Fibroblast of the aortic adventitia (primary cell): ENCODE data around the gene COL18A1. TPM values are rescaled to one million over a fixed set of nuclear protein-coding genes. Genes with fewer than 3 reads are reported as not detected.
A peak's percentile ranks its signal among the peaks of the same experiment; 100 is the strongest.

Experiments used
- DNase-seq: peaks from one replicate; pipeline ENCODE4 v3.0.0-alpha.2; 2010; ENCODE audit warnings: low read depth
- H3K4me3 ChIP-seq: 2 replicates; pipeline ENCODE4 v1.5.1; 2011; ENCODE audit warnings: low read depth, mild to moderate bottlenecking, control low read depth, low read length, moderate library complexity
- total RNA-seq: library from RNA; depleted of rRNA; stranded (reverse); fragments of >200 nt; gene quantifications from 2 replicates; pipeline ENCODE4 v1.2.3, GENCODE V29; 2012; ENCODE audit warnings: low replicate concordance
- TF ChIP-seq, protein P1 (sequence below): IDR thresholded peaks from 2 replicates; pipeline ENCODE4 v1.5.1; 2011; ENCODE audit warnings: mild to moderate bottlenecking, low read length, control low read depth, inconsistent platforms; ENCODE audit not compliant: insufficient read depth

The COL18A1 gene
- total RNA-seq, 1 donor = 57.9 TPM

DNA sequence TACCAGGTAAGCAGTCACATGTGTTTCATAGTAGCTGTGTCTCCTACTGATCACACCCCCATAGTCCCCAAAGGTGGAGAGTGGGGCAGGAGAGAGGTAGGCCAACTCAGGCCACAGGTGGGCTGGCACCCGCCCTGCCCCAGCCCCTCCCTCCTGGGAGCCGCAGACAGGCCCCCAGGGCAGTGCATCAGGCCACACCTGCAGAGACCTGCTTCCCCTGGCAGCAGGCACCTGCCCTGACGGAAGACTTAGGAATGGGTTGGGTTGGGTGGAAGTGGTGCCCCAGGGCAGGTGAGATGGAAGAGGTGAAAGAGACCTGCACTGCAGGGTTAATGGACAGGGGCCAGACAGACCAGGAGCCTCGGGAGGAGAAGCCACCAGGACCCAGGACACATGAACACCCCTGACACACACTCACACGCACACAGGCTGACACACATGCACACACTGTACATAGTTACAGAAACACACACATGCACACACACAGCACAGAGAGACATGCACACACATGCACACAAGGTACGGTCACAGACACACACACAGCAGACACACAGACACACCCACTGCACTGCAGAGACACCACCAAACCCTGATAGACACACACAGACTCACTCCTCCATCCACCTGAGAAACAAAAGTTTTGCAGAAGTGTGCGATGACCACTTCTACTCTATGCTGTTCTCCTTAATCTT is 1.7 kb upstream of the COL18A1 start:
- H3K4me3 ChIP-seq = no peak overlapping the region
- TF ChIP-seq, protein P1, sequence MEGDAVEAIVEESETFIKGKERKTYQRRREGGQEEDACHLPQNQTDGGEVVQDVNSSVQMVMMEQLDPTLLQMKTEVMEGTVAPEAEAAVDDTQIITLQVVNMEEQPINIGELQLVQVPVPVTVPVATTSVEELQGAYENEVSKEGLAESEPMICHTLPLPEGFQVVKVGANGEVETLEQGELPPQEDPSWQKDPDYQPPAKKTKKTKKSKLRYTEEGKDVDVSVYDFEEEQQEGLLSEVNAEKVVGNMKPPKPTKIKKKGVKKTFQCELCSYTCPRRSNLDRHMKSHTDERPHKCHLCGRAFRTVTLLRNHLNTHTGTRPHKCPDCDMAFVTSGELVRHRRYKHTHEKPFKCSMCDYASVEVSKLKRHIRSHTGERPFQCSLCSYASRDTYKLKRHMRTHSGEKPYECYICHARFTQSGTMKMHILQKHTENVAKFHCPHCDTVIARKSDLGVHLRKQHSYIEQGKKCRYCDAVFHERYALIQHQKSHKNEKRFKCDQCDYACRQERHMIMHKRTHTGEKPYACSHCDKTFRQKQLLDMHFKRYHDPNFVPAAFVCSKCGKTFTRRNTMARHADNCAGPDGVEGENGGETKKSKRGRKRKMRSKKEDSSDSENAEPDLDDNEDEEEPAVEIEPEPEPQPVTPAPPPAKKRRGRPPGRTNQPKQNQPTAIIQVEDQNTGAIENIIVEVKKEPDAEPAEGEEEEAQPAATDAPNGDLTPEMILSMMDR = no peak
- no peak for DNase-seq

DNA sequence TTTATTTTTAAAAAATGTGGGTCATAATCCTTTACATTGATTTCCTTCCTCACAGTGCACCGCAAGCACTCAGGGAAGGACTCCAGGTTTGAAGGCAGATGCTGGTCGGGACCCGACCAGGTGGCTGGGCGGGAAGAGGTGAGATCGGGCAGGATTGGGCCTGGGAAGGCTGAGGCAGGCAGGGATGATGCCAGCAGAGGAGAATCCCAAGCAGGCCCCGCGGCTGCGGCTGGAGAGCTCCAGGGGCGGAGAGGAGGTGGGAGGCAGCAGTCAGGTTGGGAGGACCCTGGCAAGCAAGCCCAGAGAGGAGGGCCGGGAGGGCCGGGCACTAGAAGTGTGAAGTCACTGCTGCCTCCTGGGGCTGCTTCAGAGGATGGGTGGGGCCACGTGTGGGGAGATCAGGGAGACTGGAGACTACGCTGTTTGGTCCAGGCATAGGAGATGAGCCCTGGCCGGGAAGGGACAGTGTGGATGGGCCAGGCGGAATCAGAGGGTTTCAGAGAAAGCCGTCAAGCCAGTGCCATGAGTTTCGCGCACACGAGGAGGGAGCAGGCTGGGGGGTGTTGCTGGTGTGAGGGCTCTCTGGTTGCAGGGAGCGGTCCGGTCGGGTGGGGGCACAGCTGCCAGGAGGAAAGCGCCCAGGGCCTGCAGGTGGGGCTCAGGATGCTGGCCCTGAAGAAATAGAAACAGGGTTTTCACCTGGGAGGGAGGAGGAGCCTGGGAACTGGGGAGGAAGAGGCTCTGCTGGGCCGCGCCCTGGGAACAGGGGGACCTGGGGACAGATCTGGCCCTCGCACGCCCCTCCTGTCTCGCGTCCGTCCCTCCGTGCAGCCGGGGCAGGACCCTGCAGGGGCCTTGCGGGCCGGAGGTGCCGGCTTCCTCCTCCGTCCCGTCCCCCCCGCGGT is 888 bp upstream of the COL18A1 start:
- peak; percentile 55 for DNase-seq
- TF ChIP-seq, protein P1 = no peak
- H3K4me3 ChIP-seq = peak overlapping the region; percentile 56

DNA sequence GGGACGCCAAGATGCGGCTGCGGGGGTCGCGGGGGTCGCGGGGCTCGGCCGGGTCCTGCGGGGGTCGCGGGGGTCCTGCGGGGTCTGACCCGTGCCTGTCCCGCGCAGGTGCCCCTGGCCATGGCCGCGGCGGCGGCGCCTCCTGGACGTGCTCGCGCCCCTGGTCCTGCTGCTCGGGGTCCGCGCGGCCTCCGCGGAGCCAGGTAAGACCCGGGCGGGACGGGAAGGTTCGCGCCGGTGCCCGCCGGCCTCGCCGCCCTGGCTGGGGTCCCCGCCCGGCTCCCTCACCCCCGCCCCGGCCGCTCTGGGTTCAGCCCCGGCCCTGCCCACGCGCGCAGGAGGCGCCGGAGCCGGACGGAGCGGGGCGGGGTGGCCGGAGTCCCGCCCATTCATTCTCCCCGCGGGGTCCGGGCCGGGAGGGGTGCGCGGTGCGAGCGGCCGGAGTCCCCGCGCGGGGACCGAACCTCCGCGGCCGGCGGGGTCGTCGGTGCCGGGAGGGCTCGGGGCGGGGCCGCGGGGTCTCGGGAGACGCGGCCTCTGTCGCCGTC is 380 bp downstream of the COL18A1 start:
- peak; percentile 11 for DNase-seq
- H3K4me3 ChIP-seq = peak overlapping the region; percentile 69
- TF ChIP-seq, protein P1 = no peak

DNA sequence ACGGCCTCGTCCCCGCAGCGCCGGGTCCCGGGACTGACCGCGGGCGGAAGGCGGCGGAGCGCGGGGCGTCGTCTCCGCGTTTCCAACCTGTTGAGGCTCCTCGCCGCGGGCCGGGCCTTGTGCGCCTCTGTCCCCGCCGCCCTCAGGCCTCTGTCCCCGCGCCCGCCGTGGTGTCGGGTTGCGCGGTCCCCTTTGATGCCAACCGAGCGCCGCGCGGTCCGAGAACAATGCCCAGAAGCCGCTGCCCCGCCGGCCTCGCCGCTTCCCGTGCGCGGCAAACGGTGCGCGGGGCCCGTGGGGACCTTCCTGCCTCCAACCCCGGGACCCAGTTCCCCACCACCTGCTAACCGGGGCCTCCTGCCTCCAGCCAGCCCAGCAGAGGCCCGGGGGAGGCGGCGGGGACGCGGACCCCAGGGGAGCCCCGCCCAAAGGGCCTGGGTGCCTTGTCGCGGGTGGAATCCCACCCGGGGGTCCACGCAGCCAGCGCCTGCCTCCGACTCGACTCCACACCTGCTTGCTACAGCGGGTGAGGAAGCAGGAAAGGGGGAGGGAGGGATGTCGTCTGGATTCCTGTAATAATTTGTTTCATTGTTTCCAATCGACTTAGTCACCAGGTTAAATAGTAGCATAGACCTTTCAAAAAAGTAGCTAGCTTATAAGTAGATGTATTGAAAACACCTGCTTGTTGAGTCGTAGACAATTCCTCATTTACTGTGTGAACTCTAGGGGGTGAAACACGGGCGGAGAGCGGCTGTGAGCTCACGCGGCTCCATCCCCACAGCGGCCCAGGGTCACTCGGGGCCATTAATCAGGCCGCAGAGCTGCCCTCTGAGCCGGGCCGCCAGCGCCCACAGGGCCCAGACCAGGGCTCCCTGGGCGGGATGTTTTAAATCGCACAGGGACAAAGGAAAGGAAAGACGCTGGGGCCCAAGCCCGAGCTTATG is 1.1 kb downstream of the COL18A1 start:
- peak overlapping the region; percentile 69 for H3K4me3 ChIP-seq
- DNase-seq = peak; percentile 11
- TF ChIP-seq, protein P1 = no peak

DNA sequence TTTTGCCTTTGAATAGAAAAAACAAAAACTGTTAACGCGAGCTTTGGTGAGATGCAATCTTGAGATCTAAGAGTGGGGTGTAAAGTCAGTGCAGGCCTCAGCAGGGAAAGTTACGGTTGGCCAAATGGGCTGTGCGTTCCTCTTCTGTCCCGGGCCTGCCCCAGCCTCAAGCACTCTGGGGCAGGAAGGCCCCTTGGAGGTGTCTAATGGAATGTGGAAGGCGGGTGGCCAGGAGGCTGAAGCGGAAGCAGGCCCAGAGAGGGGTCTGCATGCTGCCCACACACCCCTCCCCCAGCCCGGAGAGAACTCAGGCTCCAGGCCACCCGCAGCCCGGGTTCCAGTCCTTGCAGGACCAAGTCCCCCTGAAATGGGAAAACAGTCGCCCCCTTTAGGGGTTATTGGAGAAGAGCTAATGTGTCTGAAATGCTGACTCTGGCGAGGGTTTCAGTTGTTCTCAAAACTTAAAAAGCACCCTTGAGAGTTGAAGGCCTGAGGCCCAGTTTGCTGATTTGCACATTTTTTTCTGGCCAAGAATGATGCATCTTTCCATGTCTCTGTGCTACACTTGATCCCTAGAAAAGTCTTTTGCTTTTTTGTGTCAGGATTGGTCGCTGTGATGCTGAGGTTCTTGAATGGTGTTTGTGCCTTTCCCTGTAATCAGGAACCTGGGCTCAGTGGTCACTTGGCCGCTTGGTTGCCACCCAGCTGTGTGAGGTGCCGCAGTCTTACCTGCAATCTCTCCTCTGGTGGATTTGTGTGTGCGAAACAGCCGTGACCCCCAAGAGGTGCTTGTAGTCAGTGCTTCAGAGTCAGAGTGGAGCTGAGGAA is 2.0 kb downstream of the COL18A1 start:
- TF ChIP-seq, protein P1 = no peak
- no peak for DNase-seq
- no peak overlapping the region for H3K4me3 ChIP-seq
